Right cardiac atrium (tissue), 5 donors: Measurements from ENCODE around the gene TMEM200B. TPM values are rescaled to one million over a fixed set of nuclear protein-coding genes. Genes with fewer than 3 reads are reported as not detected.

Experiments used
- ATAC-seq, 2 donors: fragments of 200-7000 bp; cut with Tn5 transposase; one replicate each; pipeline versions ENCODE4 v1.8.0 to v1.9.1; 2020; ENCODE audit warnings: moderate library complexity in 2 of 2, mild to moderate bottlenecking in 1 of 2
- DNase-seq, 3 donors: peaks; one replicate each; pipeline ENCODE4 v3.0.0-alpha.2; 2020
- H3K27ac ChIP-seq: one replicate; pipeline ENCODE4 v1.5.1; 2013; ENCODE audit warnings: mild to moderate bottlenecking, low read length, control low read depth, moderate library complexity
- H3K27me3 ChIP-seq: one replicate; pipeline ENCODE4 v1.6.1; 2013; ENCODE audit not compliant: control insufficient read depth, insufficient read depth
- H3K4me1 ChIP-seq: one replicate; pipeline ENCODE4 v1.6.1; 2013; ENCODE audit warnings: low read length; ENCODE audit not compliant: control insufficient read depth, insufficient read depth
- H3K4me3 ChIP-seq: one replicate; pipeline ENCODE4 v1.5.1; 2013; ENCODE audit warnings: low read length, control low read depth
- H3K9me3 ChIP-seq: one replicate; pipeline ENCODE4 v1.6.1; 2013; ENCODE audit warnings: low read length; ENCODE audit not compliant: control insufficient read depth
- WGBS: extraction: QIAGEN DNeasy Blood & Tissue Kit; methylation state at CpG from one replicate; pipeline ENCODE4 v1.1.7; 2013; 5-methylcytosine and 5-hydroxymethylcytosine counted together
- intact Hi-C, 4 donors: fragments of 100-400 bp; cut with DNase I; formaldehyde crosslinking; loops; one replicate each; pipeline versions ENCODE4 v1.11.0 to v1.14.0; 2022 to 2023
- polyA plus RNA-seq: library from polyadenylated mRNA; stranded (reverse); fragments of 200-250 nt; gene quantifications from one replicate; pipeline ENCODE4 v1.2.3, GENCODE V29; 2013
- total RNA-seq, 4 donors: library from RNA; stranded (reverse); fragmentation: NEBNext Ultra II Directional; extraction: Animal tissue kit (Norgen Biotek cat#: 25700); gene quantifications; one replicate each; pipeline ENCODE4 v1.2.1, GENCODE V29; 2021
- donor health status: healthy with polysubstance abuse.
- donor health status: DM: no; HTN: yes; CAD: no.
- donor health status: DM: no; HTN: no; CAD: no.
- donor health status: DM: no; HTN: yes; CAD: no; lungs with severe emphysema.
- donor health status: DM: yes; HTN: yes; CAD: no.

Gene TMEM200B
- total and polyA plus RNA-seq, 5 donors = 2.8 to 4.1 (median 3.8) TPM

- intact Hi-C loops = loop anchor here in 3 of 4 donors (5.0 to 10.0 kb wide), 3 partner anchors 52 to 62 kb away; partner anchors contain the start of gene SRSF4 (in 2 of the 3)
- Histone ChIP-seq H3K4me1 (no peaks in the 10 kb centered on the region), H3K27me3 (no peaks in the 10 kb centered on the region), H3K4me3 (peak overlapping the region; percentile 70), H3K27ac (peak overlapping the region; percentile 54), H3K9me3 (no peaks in the 10 kb centered on the region)
- WGBS = 12% methylated on average over 34 of the region's 34 CpGs
- DNase-seq (peak; percentile 86 to 91 (median 90)), ATAC-seq (peak; percentile 69 to 70)
Measured at GRCh38 chr1:29122682-29123052, 1.0 kb downstream of the TMEM200B start.

- Histone ChIP-seq H3K4me3 (peak overlapping the region; percentile 70), H3K4me1 (no peaks in the 10 kb centered on the region), H3K27ac (peak overlapping the region; percentile 32), H3K27me3 (no peaks in the 10 kb centered on the region), H3K9me3 (no peaks in the 10 kb centered on the region)
- DNase-seq = peak; percentile 48 to 83 (median 82)
- no peak for ATAC-seq
- intact Hi-C loops = loop anchor here in 3 of 4 donors (5.0 to 10.0 kb wide), 3 partner anchors 53 to 63 kb away; partner anchors contain the start of gene SRSF4 (in 2 of the 3)
- 2% methylated on average over 81 of the region's 81 CpGs for WGBS
Measured at GRCh38 chr1:29121936-29122681, 1.6 kb downstream of the TMEM200B start.

GRCh38 chr1:29121516-29121935 lies 2.2 kb downstream of the TMEM200B start:
- Histone ChIP-seq H3K9me3 (no peaks in the 10 kb centered on the region), H3K27ac (no peak overlapping the region), H3K4me3 (peak overlapping the region; percentile 70), H3K27me3 (no peaks in the 10 kb centered on the region), H3K4me1 (no peaks in the 10 kb centered on the region)
- WGBS = 5% methylated on average over 59 of the region's 59 CpGs
- intact Hi-C loops = loop anchor here in 3 of 4 donors (5.0 to 10.0 kb wide), 3 partner anchors 53 to 63 kb away; partner anchors contain the start of gene SRSF4 (in 2 of the 3)
- DNase-seq = peak; percentile 26 to 67 (median 60)
- ATAC-seq = no peak

GRCh38 chr1:29120947-29121485 lies 2.7 kb downstream of the TMEM200B start:
- WGBS = 47% methylated on average over 42 of the region's 42 CpGs
- H3K4me3 ChIP-seq = peak overlapping the region; percentile 70
- intact Hi-C loops = loop anchor here in 3 of 4 donors (5.0 to 10.0 kb wide), 3 partner anchors 54 to 64 kb away; partner anchors contain the start of gene SRSF4 (in 2 of the 3)
- H3K4me1 ChIP-seq = no peaks in the 10 kb centered on the region
- no peaks in the 10 kb centered on the region for H3K27me3 ChIP-seq
- H3K9me3 ChIP-seq = no peaks in the 10 kb centered on the region
- no peak overlapping the region for H3K27ac ChIP-seq
- no peak for ATAC-seq
- peak; percentile 60 to 79 (median 77) for DNase-seq

DNA sequence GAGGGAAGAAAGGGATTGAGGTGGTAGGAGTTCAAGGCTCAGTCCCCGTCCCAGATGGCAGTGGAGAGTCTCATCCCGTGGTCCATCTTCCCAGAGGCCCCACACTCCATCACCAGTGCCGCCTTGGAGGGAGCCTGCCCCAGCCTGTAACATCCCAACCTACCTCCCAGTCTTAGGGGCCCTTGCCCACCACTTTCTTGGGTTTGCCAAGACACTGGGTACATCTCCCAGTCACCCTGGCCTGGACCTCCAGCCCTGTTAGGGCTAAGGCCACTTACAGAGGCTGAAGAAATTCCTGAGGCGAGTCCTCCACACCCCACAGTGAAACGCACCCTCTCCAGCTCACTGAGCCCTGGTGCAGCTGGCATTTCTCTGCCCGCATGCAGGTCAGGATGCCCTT lies 3.3 kb downstream of the TMEM200B start:
- H3K4me1 ChIP-seq = no peaks in the 10 kb centered on the region
- no peaks in the 10 kb centered on the region for H3K9me3 ChIP-seq
- no peak overlapping the region for H3K4me3 ChIP-seq
- no peak overlapping the region for H3K27ac ChIP-seq
- no peak for DNase-seq
- H3K27me3 ChIP-seq = no peaks in the 10 kb centered on the region
- ATAC-seq = no peak
- 93% methylated on average over 6 of the region's 6 CpGs for WGBS
- intact Hi-C loops = loop anchor here in 3 of 4 donors (5.0 to 10.0 kb wide), 3 partner anchors 54 to 64 kb away; partner anchors contain the start of gene SRSF4 (in 2 of the 3)

DNA sequence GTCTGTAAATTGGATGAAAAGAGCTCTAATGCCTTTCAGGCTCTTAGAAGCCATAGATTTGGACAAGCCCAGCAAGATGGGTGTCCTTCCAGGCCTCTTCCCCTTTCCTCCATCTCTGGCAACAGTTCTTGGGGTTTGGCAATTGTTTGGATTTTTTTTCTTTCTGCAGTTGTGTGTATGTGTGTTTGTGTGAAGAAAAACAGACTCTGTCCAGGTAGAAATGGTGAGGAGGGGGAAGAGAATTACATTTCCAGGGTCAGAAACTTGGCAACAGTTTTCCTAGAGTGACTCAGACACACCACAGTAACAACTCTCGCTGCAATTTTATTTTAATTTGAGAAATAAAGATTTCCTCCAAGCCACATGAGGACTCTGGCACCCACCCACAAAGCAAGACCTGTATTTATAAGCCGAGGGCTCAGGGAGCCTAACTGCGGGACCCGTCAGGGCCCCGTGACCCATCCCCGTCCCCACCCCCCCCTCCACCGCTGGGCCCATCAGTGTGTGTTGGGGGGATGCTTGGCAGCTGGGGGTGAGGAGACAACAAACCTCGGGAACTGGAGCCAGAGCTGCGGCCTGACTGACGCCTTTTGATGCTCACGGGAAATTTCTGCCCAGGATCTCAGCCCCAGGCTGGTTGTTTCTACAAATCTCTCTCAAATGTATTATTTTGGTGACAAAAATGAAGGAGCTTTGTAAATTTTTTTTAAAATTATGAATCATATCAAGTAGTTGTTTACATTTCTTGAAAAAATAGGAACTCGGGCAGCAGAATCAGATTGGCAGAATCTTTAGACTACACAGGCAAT lies 4.4 kb downstream of the TMEM200B start:
- intact Hi-C loops = no loop called here
- no peaks in the 10 kb centered on the region for H3K4me1 ChIP-seq
- H3K27me3 ChIP-seq = no peaks in the 10 kb centered on the region
- no peak overlapping the region for H3K4me3 ChIP-seq
- WGBS = 75% methylated on average over 12 of the region's 12 CpGs
- no peak for ATAC-seq
- DNase-seq = no peak
- H3K27ac ChIP-seq = no peak overlapping the region
- no peaks in the 10 kb centered on the region for H3K9me3 ChIP-seq

DNA sequence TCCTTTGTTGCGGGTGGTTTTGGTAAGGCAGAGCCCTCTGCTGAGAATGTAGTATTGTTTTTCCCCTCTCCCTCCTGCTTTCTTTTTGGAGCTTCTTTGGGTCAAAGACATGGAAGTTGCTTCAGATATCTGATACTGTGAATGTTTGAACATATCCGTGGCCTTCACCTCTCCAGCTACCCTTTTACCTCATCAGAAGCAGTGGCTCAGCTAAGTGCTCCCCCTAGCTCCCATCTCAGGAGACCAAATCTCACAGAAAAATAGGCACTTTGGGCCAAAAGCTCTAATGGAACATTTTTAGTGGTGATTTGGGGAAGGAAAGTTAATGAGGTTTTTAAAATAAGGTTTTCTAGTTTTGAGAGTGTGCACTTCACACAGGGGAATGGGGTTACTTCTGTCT lies 6.3 kb downstream of the TMEM200B start:
- no peak overlapping the region for H3K27ac ChIP-seq
- 77% methylated on average over 2 of the region's 2 CpGs for WGBS
- intact Hi-C loops = no loop called here
- H3K27me3 ChIP-seq = no peaks in the 10 kb centered on the region
- no peak for ATAC-seq
- DNase-seq = no peak
- no peak overlapping the region for H3K4me3 ChIP-seq
- no peaks in the 10 kb centered on the region for H3K9me3 ChIP-seq
- H3K4me1 ChIP-seq = no peaks in the 10 kb centered on the region

GRCh38 chr1:29114654-29115053 lies 9.0 kb downstream of the TMEM200B start:
- no peak for DNase-seq
- Histone ChIP-seq H3K4me1 (no peaks in the 10 kb centered on the region), H3K4me3 (no peak overlapping the region), H3K27me3 (no peaks in the 10 kb centered on the region), H3K9me3 (no peaks in the 10 kb centered on the region), H3K27ac (no peak overlapping the region)
- ATAC-seq = no peak
- intact Hi-C loops = no loop called here
- 90% methylated on average over 1 of the region's 1 CpG for WGBS

- intact Hi-C loops = no loop called here
- Histone ChIP-seq H3K9me3 (no peaks in the 10 kb centered on the region), H3K4me3 (no peak overlapping the region), H3K27ac (no peak overlapping the region), H3K4me1 (no peaks in the 10 kb centered on the region), H3K27me3 (no peaks in the 10 kb centered on the region)
- DNase-seq (no peak), ATAC-seq (no peak)
- 65% methylated on average over 6 of the region's 6 CpGs for WGBS
Measured at GRCh38 chr1:29113413-29114117, 10.1 kb downstream of the TMEM200B start.

DNA sequence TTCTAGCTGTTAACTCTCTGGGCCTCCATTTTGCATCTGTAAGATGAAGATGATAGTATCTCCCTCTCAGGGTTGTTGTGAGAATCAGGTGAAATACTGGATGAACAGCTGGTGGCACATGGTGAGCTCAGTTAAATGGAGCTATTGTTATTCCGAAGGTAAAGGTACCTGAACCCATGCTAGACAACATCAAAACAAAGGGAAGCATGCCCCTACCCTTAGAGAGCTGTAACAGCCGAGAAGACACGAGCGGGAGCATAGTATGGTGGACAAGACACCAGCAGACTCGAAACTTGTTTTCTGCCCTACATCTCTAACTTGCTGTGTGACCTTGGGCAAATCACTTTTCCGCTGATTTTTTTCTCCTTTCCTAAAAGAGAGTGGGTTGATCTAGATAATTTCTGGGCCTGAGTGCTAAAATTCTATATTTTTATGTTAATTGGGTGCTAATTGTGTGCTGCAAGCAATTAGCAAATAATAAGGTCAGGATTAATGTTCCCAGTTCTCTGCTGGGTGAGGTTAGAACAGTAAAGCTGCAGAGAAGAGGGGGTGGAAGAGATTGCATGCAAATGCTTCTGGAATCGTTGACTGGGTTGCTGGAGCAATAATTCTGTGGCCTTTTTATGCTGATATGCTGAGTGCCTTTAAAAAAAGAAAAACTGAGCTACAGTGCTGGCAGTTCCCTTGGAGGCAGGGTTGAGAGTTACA lies 10.8 kb downstream of the TMEM200B start:
- intact Hi-C loops = no loop called here
- DNase-seq (no peak), ATAC-seq (no peak)
- H3K27ac ChIP-seq = no peak overlapping the region
- H3K4me3 ChIP-seq = no peak overlapping the region
- H3K9me3 ChIP-seq = no peaks in the 10 kb centered on the region
- 86% methylated on average over 7 of the region's 7 CpGs for WGBS
- H3K27me3 ChIP-seq = no peaks in the 10 kb centered on the region
- H3K4me1 ChIP-seq = no peaks in the 10 kb centered on the region
